GM12875 (cell line): ENCODE measurements around the gene NYNRIN.
A peak's percentile ranks its signal among the peaks of the same experiment; 100 is the strongest.

Experiments used
- H3K4me3 ChIP-seq: one replicate; pipeline ENCODE4 v1.5.1; 2011; ENCODE audit warnings: low read depth, low read length, control low read depth
- CTCF ChIP-seq: IDR thresholded peaks from 2 replicates; pipeline ENCODE4 v1.5.1; 2011; ENCODE audit warnings: low read depth, mild to moderate bottlenecking, control low read depth, inconsistent platforms, low read length, moderate library complexity, borderline replicate concordance; ENCODE audit not compliant: insufficient read depth

Gene NYNRIN

DNA sequence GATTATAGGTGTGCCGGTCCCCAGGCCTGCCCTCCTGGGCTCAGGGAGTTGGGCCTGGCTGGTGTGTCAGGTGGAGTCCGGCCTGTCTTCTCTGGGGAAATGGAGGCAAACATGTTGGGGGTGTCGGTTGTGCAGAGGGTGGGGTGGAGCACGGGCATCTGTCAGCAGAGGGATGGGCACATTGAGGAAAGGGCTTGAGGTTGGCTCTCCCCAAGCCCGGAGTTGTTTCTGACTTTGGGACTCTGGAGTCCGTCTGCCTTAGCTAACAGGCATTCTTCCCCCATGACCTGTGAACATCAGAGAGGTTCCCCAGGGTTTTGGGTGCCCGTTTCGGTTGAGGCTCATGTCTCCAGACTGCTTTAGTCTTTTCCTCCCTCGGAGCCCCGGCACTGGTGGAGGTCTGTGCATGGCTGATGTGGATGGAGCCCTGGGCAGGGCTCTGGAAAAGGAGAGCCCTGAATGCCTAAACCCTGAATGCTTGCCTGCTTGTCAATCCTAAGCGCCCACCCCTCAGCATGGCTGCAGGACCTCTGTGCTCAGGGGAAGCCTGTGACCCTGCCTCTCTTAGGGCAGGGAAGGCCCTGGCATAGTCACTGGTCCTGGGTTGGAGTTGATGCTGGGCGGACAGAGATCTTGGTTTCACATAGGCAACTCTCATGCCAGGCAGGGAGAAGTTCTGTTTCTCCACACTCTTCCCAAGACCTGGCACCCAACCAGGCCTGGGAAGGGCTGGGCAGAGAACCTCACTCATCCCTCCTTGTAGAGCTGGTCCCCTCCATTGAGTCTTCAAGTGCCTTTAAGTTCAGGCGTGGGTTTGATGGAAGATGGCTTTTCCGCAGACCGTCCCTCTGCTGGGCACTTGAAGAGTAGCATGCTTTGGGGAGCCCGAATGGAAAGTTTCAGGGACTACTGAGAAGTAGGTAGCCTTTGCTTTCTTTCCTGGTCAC, 12.9 kb downstream of the NYNRIN start:
- TF ChIP-seq CTCF, result peak; percentile 80
- H3K4me3 ChIP-seq, result no peak overlapping the region

GRCh38 chr14:24414077-24414476, 15.3 kb downstream of the NYNRIN start:
- no peak for TF ChIP-seq CTCF
- H3K4me3 ChIP-seq, result no peak overlapping the region

DNA sequence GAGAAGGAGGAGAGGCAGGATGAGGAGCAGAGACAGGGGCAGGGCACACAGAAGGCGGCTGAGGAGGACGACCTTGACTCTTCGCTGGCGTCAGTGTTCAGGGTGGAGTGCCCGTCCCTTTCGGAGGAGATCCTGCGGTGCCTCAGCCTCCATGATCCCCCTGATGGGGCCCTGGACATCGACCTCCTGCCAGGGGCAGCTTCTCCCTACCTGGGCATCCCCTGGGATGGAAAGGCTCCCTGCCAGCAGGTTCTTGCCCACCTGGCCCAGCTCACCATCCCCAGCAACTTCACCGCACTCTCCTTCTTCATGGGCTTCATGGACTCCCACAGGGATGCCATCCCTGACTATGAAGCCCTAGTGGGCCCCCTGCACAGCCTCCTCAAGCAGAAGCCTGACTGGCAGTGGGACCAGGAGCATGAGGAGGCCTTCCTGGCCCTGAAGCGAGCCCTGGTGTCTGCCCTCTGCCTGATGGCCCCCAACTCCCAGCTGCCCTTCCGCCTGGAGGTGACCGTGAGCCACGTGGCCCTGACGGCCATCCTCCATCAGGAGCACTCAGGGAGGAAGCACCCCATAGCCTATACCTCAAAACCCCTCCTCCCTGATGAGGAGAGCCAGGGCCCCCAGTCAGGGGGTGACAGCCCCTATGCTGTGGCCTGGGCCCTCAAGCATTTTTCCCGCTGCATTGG, 16.1 kb downstream of the NYNRIN start:
- no peak overlapping the region for H3K4me3 ChIP-seq

DNA sequence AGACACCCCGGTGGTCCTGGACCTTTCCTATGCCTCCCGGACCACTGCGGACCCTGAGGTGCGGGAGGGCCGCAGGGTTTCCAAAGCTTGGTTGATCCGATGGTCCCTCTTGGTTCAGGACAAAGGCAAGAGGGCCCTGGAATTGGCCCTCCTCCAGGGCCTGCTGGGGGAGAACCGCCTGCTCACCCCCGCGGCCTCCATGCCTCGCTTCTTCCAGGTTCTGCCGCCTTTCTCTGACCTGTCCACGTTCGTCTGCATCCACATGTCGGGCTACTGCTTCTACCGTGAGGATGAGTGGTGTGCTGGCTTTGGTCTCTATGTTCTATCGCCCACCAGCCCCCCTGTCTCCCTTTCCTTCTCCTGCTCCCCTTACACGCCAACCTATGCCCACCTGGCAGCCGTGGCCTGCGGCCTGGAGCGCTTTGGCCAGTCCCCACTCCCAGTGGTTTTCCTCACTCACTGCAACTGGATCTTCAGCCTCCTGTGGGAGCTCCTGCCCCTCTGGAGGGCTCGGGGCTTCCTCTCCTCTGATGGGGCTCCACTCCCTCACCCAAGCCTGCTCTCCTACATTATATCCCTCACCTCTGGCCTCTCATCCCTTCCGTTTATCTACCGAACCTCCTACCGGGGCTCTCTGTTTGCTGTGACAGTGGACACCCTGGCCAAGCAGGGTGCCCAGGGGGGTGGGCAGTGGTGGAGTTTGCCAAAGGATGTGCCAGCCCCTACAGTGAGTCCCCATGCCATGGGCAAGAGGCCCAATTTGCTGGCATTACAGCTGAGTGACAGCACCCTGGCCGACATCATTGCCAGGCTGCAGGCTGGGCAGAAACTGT, 16.8 kb downstream of the NYNRIN start:
- no peak for TF ChIP-seq CTCF
- no peak overlapping the region for H3K4me3 ChIP-seq

More for the DNA sequence above, 16.1 kb downstream of the NYNRIN start:
- no peak for TF ChIP-seq CTCF

DNA sequence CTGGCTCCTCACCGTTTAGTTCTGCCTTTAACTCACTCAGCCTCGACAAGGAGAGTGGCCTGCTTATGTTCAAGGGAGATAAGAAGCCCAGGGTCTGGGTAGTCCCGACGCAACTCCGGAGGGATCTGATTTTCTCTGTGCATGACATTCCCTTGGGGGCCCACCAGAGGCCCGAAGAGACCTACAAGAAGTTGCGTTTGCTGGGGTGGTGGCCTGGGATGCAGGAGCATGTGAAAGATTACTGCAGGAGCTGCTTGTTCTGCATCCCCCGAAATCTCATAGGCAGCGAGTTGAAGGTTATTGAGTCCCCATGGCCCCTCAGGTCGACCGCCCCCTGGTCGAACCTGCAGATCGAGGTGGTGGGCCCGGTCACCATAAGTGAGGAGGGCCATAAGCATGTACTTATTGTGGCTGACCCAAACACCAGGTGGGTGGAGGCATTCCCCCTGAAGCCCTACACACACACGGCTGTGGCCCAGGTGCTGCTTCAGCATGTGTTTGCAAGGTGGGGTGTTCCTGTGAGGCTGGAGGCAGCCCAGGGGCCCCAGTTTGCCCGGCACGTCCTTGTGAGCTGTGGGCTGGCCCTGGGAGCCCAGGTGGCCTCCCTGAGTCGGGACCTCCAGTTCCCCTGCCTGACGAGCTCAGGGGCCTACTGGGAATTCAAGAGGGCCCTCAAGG, 17.6 kb downstream of the NYNRIN start:
- no peak overlapping the region for H3K4me3 ChIP-seq
- TF ChIP-seq CTCF, result no peak

DNA sequence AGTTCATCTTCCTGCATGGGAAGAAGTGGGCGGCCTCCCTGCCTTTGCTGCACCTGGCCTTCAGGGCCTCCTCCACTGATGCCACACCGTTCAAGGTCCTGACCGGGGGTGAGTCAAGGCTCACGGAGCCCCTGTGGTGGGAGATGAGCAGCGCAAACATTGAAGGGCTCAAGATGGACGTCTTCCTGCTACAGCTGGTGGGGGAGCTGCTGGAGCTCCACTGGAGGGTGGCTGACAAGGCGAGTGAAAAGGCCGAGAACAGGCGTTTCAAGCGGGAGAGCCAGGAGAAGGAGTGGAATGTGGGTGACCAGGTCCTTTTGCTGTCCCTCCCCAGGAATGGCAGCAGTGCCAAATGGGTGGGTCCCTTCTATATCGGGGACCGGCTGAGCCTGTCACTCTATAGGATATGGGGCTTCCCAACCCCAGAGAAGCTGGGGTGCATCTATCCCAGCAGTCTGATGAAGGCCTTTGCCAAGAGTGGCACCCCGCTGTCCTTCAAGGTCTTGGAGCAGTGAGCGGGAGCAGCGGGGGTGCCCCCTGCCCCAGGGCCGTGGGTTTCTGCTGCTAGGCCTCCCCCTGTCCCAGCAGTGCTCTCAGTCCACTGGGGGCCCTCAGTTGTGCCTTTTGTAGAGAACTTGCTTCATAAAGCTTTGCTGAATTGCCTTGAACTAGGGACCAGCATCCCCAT, 18.3 kb downstream of the NYNRIN start:
- no peak for TF ChIP-seq CTCF
- H3K4me3 ChIP-seq, result no peak overlapping the region
